ENCODE measurements around the gene PPP2R2B. TPM values are rescaled to one million over a fixed set of nuclear protein-coding genes. Genes with fewer than 3 reads are reported as not detected.

Gene PPP2R2B
- total and polyA plus RNA-seq, 12 donors, result 0.35 to 11.7 (median 4.7) TPM

- Histone ChIP-seq H3K27ac (no peak overlapping the region), H3K4me1 (replicated peaks in 1 of 2) (peaks cover 0 to 15% of the 10 kb centered on the region in 2 donors), H3K9me3 (replicated peaks in 1 of 3) (no peaks in the 10 kb centered on the region), H3K36me3 (replicated peaks in 1 of 2) (no peaks in the 10 kb centered on the region), H3K4me3 (no peak overlapping the region), H3K27me3 (no peaks in the 10 kb centered on the region)
- TF ChIP-seq, protein P1, sequence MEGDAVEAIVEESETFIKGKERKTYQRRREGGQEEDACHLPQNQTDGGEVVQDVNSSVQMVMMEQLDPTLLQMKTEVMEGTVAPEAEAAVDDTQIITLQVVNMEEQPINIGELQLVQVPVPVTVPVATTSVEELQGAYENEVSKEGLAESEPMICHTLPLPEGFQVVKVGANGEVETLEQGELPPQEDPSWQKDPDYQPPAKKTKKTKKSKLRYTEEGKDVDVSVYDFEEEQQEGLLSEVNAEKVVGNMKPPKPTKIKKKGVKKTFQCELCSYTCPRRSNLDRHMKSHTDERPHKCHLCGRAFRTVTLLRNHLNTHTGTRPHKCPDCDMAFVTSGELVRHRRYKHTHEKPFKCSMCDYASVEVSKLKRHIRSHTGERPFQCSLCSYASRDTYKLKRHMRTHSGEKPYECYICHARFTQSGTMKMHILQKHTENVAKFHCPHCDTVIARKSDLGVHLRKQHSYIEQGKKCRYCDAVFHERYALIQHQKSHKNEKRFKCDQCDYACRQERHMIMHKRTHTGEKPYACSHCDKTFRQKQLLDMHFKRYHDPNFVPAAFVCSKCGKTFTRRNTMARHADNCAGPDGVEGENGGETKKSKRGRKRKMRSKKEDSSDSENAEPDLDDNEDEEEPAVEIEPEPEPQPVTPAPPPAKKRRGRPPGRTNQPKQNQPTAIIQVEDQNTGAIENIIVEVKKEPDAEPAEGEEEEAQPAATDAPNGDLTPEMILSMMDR (IDR thresholded peaks at IDR 0.05), result no peak
- no peak for TF ChIP-seq POLR2A (IDR thresholded peaks at IDR 0.05)
- 67 to 82% (median 75%) methylated on average over 6 of the region's 6 CpGs for WGBS, 4 donors
- DNase-seq, result no peak
- intact Hi-C loops (cut with DNase I), result no loop called here
These were observed 88.6 kb downstream of the PPP2R2B start for GRCh38 chr5:146789712-146790653.

GRCh38 chr5:146788898-146789297 lies 89.7 kb downstream of the PPP2R2B start:
- intact Hi-C loops (cut with DNase I), result no loop called here

DNA sequence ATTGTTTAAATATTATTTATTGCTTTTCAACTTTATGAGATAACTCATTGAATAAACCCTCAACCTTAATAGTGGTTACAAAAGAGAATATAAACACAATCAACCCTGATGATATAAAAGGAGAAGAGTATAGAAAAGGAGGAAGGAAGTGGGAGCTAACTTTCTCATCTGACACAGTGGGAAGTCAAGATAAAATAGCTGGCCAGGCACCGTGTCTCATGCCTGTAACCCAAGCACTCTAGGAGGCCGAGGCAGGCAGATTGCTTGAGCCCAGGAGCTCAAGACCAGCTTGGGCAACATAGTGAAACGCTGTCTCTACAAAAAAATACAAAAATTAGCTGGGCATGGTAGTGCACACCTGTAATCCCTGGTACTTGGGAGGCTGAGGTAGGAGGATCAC lies 93.5 kb downstream of the PPP2R2B start:
- Histone ChIP-seq H3K27ac (no peak overlapping the region), H3K27me3 (no peaks in the 10 kb centered on the region), H3K9me3 (replicated peaks in 1 of 3) (no peaks in the 10 kb centered on the region), H3K4me3 (no peak overlapping the region), H3K36me3 (replicated peaks in 1 of 2) (no peaks in the 10 kb centered on the region), H3K4me1 (replicated peaks in 1 of 2) (no peaks in the 10 kb centered on the region)
- 58 to 73% (median 63%) methylated on average over 3 of the region's 3 CpGs for WGBS, 4 donors
- TF ChIP-seq POLR2A (IDR thresholded peaks at IDR 0.05), result no peak
- TF ChIP-seq, protein P1 (IDR thresholded peaks at IDR 0.05), result no peak
- intact Hi-C loops (cut with DNase I), result no loop called here
- DNase-seq, result peak in 3 of 7 donors; percentile 20 to 28 (median 24)

More at GRCh38 chr5:146788898-146789297, 89.7 kb downstream of the PPP2R2B start:
- 62 to 75% (median 66%) methylated on average over 2 of the region's 2 CpGs for WGBS, 4 donors
- Histone ChIP-seq H3K9me3 (replicated peaks in 1 of 3) (no peaks in the 10 kb centered on the region), H3K36me3 (replicated peaks in 1 of 2) (no peaks in the 10 kb centered on the region), H3K4me1 (replicated peaks in 1 of 2) (peaks cover 0 to 4% of the 10 kb centered on the region in 2 donors), H3K27me3 (no peaks in the 10 kb centered on the region), H3K4me3 (no peak overlapping the region), H3K27ac (no peak overlapping the region)
- TF ChIP-seq POLR2A (IDR thresholded peaks at IDR 0.05), result no peak
- DNase-seq, result no peak

DNA sequence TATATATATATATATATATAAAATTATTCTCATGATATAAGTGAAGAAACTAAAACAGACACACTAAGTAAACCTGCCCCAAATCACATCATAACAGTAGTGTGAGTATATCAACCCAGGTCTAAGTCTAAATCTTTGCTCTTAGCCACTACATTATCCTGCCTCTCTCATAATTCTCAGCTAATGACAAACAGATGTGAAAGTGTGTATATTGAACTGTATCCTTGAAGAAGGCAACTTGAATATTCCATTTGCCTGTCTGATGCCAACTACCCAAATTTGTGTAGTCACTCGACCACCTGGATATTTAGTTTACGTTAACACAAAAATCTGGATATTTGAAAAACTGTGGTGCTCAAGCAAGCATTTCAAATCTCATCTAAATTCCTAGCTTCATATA lies 97.4 kb downstream of the PPP2R2B start:
- Histone ChIP-seq H3K4me3 (no peak overlapping the region), H3K36me3 (replicated peaks in 1 of 2) (no peaks in the 10 kb centered on the region), H3K27me3 (no peaks in the 10 kb centered on the region), H3K9me3 (replicated peaks in 1 of 3) (no peaks in the 10 kb centered on the region), H3K4me1 (replicated peaks in 1 of 2) (no peaks in the 10 kb centered on the region), H3K27ac (no peak overlapping the region)
- DNase-seq, result no peak
- WGBS, 4 donors, result 68 to 93% (median 91%) methylated on average over 2 of the region's 2 CpGs
- no peak for TF ChIP-seq POLR2A (IDR thresholded peaks at IDR 0.05)
- TF ChIP-seq, protein P1 (IDR thresholded peaks at IDR 0.05), result no peak
- intact Hi-C loops (cut with DNase I), result no loop called here
